ENCODE measurements around the gene PDZRN4.
A peak's percentile ranks its signal among the peaks of the same experiment; 100 is the strongest.

PDZRN4 gene

DNA sequence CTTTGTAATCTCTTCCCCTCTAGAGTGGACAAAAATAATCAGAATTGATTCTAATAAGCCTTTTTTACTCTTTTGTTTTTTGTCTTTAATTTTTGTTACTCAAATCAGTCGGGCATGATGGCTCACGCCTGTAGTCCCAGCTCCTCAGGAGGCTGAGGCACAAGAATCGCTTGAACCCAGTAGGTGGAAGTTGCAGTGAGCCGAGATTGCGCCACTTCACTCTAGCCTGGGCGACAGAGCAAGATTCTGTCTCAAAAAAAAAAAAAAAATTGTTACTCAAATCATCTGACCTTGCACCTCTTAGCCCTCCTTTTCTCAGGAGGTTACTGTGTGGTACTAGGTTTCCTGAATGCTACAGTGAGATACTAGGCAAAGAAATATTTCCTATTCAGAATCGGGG is 280.6 kb downstream of the PDZRN4 start:
- no peak for DNase-seq (ENCODE audit: low read depth)
- H3K4me3 ChIP-seq (ENCODE audit: low read length): no peak overlapping the region
- no peak for TF ChIP-seq CTCF (conservative IDR thresholded peaks at IDR 0.05; ENCODE audit: low read depth, low read length)

DNA sequence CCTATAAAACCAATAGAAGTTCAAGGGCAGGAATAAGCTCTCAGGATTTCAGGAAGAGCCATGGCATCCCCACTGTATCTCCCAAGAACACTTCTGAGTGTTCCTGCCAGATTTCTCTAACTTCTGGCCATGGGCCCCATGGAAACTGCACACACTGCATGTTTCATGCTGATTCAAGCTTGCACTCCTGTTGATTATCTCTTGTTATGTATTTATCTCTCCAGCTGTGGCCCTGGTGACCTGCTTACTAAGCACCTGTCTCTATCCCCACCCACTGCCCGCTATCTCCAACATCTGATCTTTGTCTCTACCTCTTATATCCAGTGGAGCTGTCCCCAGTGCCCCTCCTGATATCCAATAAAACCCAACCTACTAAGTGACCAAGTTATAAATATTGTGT is 285.3 kb downstream of the PDZRN4 start:
- no peak overlapping the region for H3K4me3 ChIP-seq (ENCODE audit: low read length)
- DNase-seq (ENCODE audit: low read depth): no peak
- TF ChIP-seq CTCF (conservative IDR thresholded peaks at IDR 0.05; ENCODE audit: low read depth, low read length): no peak

DNA sequence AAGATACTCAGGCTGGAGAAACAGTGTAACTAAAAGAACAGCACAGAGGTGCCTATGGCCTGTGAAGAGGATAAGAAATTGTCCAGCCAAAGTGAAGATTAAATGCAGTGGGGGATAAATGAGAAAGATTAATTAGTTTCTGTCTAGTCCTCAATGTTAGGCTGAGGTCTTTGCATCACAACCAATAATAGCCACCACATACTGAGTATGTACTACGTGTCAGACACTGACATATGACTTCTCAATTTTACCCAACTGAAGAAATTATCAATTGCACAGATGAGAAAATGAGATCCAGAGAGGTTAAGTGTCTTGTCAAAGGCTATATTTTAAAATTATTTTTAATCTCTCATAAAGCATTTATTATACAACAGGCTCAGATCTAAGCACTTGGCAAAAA is 285.9 kb downstream of the PDZRN4 start:
- TF ChIP-seq CTCF (conservative IDR thresholded peaks at IDR 0.05; ENCODE audit: low read depth, low read length): no peak
- H3K4me3 ChIP-seq (ENCODE audit: low read length): no peak overlapping the region
- no peak for DNase-seq (ENCODE audit: low read depth)

GRCh38 chr12:41476499-41477439 is 288.6 kb downstream of the PDZRN4 start:
- DNase-seq (ENCODE audit: low read depth): no peak

DNA sequence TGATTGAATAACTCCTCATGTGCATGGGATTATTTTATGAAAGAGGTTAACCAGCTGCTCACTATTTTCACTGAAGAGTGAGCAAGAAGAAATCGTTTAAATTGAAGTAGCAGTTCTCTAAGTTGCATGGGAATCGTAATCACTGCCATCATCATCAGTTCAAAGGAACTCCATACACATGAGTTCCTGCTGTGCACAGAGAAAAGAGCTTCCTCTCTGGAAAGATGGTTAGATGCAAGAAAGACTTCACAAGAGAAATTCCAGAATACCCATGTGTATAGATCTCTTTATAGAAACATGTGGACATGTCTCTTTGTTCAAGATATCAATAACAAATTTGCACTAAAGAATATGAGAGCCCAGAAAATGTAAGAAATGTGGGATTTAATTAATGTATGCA is 291.3 kb downstream of the PDZRN4 start:
- no peak for TF ChIP-seq CTCF (conservative IDR thresholded peaks at IDR 0.05; ENCODE audit: low read depth, low read length)
- no peak overlapping the region for H3K4me3 ChIP-seq (ENCODE audit: low read length)
- no peak for DNase-seq (ENCODE audit: low read depth)

More at GRCh38 chr12:41476499-41477439, 288.6 kb downstream of the PDZRN4 start:
- no peak for TF ChIP-seq CTCF (conservative IDR thresholded peaks at IDR 0.05; ENCODE audit: low read depth, low read length)
- no peak overlapping the region for H3K4me3 ChIP-seq (ENCODE audit: low read length)

GRCh38 chr12:41485203-41485602 is 297.1 kb downstream of the PDZRN4 start:
- no peak overlapping the region for H3K4me3 ChIP-seq (ENCODE audit: low read length)
- DNase-seq (ENCODE audit: low read depth): no peak
- TF ChIP-seq CTCF (conservative IDR thresholded peaks at IDR 0.05; ENCODE audit: low read depth, low read length): no peak

- peak; percentile 51 for DNase-seq (ENCODE audit: low read depth)
- H3K4me3 ChIP-seq (ENCODE audit: low read length): no peak overlapping the region
- TF ChIP-seq CTCF (conservative IDR thresholded peaks at IDR 0.05; ENCODE audit: low read depth, low read length): no peak
Observed at GRCh38 chr12:41486718-41487117, 298.6 kb downstream of the PDZRN4 start.

Measured in retinal pigment epithelial cell (primary cell).